ENCODE results near the gene MYO18B.

DNA sequence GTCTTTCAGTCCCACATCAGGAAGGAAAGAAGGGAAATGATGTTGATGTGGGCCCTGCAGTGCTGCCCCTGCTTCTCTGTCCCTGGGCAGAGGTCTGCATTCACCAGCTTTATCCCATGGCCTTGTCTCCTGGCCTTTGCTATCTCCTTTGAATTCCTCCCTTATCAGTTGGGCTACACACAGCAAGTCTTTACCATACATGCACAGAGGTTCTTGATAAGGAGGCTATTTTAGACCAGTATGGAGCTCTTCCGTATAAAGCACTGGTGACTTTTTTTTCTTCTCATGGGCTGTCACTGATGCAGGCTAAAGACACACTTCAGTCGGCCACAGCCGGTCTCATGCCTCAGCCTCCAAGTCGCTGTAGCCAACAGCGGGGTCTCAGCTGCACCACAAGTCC is 20.2 kb downstream of the MYO18B start:
- TF ChIP-seq CTCF (IDR thresholded peaks at IDR 0.05), result no peak
- TF ChIP-seq POLR2A (IDR thresholded peaks at IDR 0.05), result no peak
- TF ChIP-seq POLR2AphosphoS5 (IDR thresholded peaks at IDR 0.05; ENCODE audit: insufficient read depth in 1 of 2, low read depth in 1 of 2), result no peak

All from vagina (tissue), 2 donors.